ENCODE results near the gene B9D1.

B9D1 gene

DNA sequence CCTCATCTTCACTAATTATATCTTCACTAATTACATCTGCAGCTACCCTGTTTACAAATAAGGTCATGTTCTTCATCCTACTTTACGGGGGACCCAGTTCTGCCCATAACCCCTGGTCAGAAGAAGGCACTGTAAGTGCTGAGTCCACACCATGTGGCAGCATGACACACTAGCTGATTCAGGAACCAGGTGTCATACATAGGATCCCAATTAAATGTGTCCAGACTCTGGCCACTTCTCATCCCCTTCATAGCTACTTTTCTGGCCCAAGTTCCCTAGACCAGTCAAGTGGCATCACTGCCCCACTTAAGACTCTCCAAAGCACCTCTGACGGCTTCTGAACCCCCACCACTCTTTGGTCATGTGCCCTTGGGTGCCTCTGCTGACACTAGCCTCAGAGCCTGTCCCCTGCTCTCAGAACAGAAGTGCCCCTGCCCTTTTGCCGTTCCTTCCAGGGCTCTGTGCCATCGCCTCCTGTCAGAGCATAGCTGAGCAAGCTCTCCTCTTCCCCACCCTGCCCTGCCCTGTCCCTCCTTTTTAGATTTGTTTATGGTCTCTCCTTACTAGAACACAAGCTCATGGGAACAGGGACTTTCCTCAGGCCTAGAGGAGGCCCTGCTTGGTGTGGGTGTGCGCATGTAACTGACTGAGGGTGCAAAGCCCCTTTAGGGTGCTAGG, 61.1 kb downstream of the B9D1 start:
- no peak for DNase-seq

DNA sequence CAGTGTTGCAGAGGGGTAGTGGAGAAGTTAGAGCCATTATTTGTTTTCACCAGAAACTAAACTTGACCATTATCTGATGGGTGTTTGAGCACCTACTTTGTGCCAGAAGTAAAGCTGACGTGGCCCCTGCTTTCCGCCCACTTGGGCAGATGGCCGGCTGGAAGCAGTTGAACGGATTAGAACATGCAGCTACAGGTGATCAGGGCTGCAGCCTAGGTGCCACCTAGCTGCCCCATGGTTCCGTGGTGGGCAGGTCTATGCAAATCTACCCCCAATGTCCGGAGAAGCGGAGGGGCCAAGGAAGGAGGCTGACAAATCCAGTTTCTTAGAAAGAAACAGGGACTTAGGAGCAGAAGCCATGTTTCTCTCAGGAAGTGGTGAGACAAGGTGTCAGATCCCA, 62.7 kb downstream of the B9D1 start:
- no peak for DNase-seq

GRCh38 chr17:19299214-19299747, 63.2 kb downstream of the B9D1 start:
- no peak for DNase-seq

- DNase-seq: no peak
These were observed 63.8 kb downstream of the B9D1 start for GRCh38 chr17:19298569-19299213.

- no peak for DNase-seq
These were observed 65.4 kb downstream of the B9D1 start for GRCh38 chr17:19296786-19297778.

DNA sequence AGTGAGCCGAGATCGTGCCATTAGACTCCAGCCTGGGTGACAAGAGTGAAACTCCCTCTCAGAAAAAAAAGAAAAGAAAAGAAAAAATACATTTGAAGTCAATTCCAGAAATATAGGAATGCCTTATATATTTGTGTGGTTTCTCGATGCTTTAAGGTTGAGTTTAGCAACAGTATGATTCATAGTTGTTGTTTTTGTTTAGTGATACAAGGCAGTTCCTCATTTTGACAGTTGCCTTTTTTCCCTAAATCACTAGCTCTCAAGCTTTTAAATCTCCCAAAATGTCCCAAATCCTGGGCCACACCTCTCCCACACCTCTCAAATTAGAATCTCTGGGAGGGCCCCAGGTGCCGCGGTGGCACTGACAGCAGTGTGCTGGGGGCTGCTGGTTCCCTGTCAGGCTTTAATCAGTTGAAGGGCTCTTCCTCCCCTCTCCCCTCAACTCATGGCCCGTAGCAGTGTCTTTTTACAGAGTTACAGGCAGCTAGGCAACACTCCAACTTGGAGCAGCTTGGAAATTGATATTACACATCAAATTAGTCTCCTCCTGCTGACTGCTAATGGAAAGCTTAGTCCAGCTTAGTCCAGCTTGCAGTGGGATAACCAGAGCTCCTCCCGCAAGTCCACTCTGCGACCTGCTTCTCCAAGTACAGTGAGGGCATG, 66.9 kb downstream of the B9D1 start:
- no peak for DNase-seq

GRCh38 chr17:19294443-19294842, 68.1 kb downstream of the B9D1 start:
- no peak for DNase-seq

Measured in NCI-H2227 treated with DMSO at 0.1 percent for 48 hours (cell line).